Neural crest cell (in vitro differentiated cells): Measurements from ENCODE around the gene LSP1. TPM values are rescaled to one million over a fixed set of nuclear protein-coding genes. Genes with fewer than 3 reads are reported as not detected.

Experiments
- DNase-seq: peaks from one replicate; pipeline ENCODE4 v3.0.0; 2021; ENCODE audit warnings: low read depth, mixed read lengths, low spot score
- H3K27ac Mint-ChIP-seq: one replicate; pipeline ENCODE4 v1.8.0; 2021; ENCODE audit warnings: mild to moderate bottlenecking, mixed read lengths; ENCODE audit not compliant: unreplicated experiment
- H3K27me3 Mint-ChIP-seq: 2 replicates; pipeline ENCODE4 v1.8.0; 2021; ENCODE audit warnings: low read depth, mild to moderate bottlenecking, mixed read lengths
- H3K36me3 Mint-ChIP-seq: 2 replicates; pipeline ENCODE4 v1.8.0; 2021; ENCODE audit warnings: low read depth, mild to moderate bottlenecking, mixed read lengths
- H3K4me1 Mint-ChIP-seq: 2 replicates; pipeline ENCODE4 v1.8.0; 2021; ENCODE audit warnings: mixed read lengths
- H3K4me3 Mint-ChIP-seq: one replicate; pipeline ENCODE4 v1.8.0; 2021; ENCODE audit warnings: mild to moderate bottlenecking, mixed read lengths
- H3K9me3 Mint-ChIP-seq: 2 replicates; pipeline ENCODE4 v1.8.0; 2021; ENCODE audit warnings: mixed read lengths
- CTCF ChIP-seq: fragments of 200-600 bp; sonication (generic); conservative IDR thresholded peaks from 2 replicates; pipeline ENCODE4 v1.5.0; 2021; ENCODE audit warnings: antibody characterized with exemption, mild to moderate bottlenecking
- total RNA-seq: library from RNA; stranded (reverse); gene quantifications from 2 replicates; pipeline ENCODE4 v1.2.1, GENCODE V29; 2021

LSP1 gene
- total RNA-seq, 1 donor from 2014 or later: not detected

- Mint-ChIP-seq H3K27ac (no peak overlapping the region), H3K4me1 (no peaks in the 10 kb centered on the region), H3K9me3 (peaks cover 7% of the 10 kb centered on the region), H3K4me3 (no peak overlapping the region), H3K36me3 (peaks cover 2% of the 10 kb centered on the region), H3K27me3 (no peaks in the 10 kb centered on the region)
- TF ChIP-seq CTCF: no peak
- DNase-seq: no peak
These were observed 62.9 kb downstream of the LSP1 start for GRCh38 chr11:1915795-1916131.

- Mint-ChIP-seq H3K4me3 (no peak overlapping the region), H3K9me3 (peaks cover 7% of the 10 kb centered on the region), H3K36me3 (peaks cover 2% of the 10 kb centered on the region), H3K27me3 (no peaks in the 10 kb centered on the region), H3K4me1 (no peaks in the 10 kb centered on the region), H3K27ac (no peak overlapping the region)
- DNase-seq: no peak
- no peak for TF ChIP-seq CTCF
These were observed 63.5 kb downstream of the LSP1 start for GRCh38 chr11:1916132-1916985.

GRCh38 chr11:1916986-1917522, 64.2 kb downstream of the LSP1 start:
- Mint-ChIP-seq H3K36me3 (peaks cover 2% of the 10 kb centered on the region), H3K4me3 (no peak overlapping the region), H3K27ac (no peak overlapping the region), H3K27me3 (no peaks in the 10 kb centered on the region), H3K4me1 (no peaks in the 10 kb centered on the region), H3K9me3 (peaks cover 7% of the 10 kb centered on the region)
- DNase-seq: no peak
- TF ChIP-seq CTCF: no peak

- Mint-ChIP-seq H3K4me1 (no peaks in the 10 kb centered on the region), H3K36me3 (peaks cover 2% of the 10 kb centered on the region), H3K27me3 (no peaks in the 10 kb centered on the region), H3K4me3 (no peak overlapping the region), H3K9me3 (peaks cover 7% of the 10 kb centered on the region), H3K27ac (no peak overlapping the region)
- no peak for DNase-seq
- TF ChIP-seq CTCF: peak; percentile 50
These were observed 64.9 kb downstream of the LSP1 start for GRCh38 chr11:1917523-1918435.

GRCh38 chr11:1918436-1919315, 65.8 kb downstream of the LSP1 start:
- no peak for TF ChIP-seq CTCF
- no peaks in the 10 kb centered on the region for H3K4me1 Mint-ChIP-seq
- no peaks in the 10 kb centered on the region for H3K27me3 Mint-ChIP-seq
- no peak overlapping the region for H3K27ac Mint-ChIP-seq
- H3K36me3 Mint-ChIP-seq: peaks cover 2% of the 10 kb centered on the region
- H3K9me3 Mint-ChIP-seq: peaks cover 7% of the 10 kb centered on the region
- DNase-seq: no peak
- H3K4me3 Mint-ChIP-seq: no peak overlapping the region
